Glutamatergic neuron (in vitro differentiated cells): ENCODE data around the gene TOM1L2. TPM values are rescaled to one million over a fixed set of nuclear protein-coding genes. Genes with fewer than 3 reads are reported as not detected.

Experiments used
- DNase-seq: peaks from one replicate; pipeline ENCODE4 v3.0.0; 2022
- H3K27ac Mint-ChIP-seq: one replicate; pipeline ENCODE4 v1.8.0; 2020; ENCODE audit warnings: mild to moderate bottlenecking, mixed read lengths, inconsistent platforms; ENCODE audit not compliant: unreplicated experiment
- H3K27me3 Mint-ChIP-seq: one replicate; pipeline ENCODE4 v1.8.0; 2020; ENCODE audit warnings: mild to moderate bottlenecking, moderate library complexity, mixed read lengths, inconsistent platforms; ENCODE audit not compliant: unreplicated experiment
- H3K36me3 Mint-ChIP-seq: one replicate; pipeline ENCODE4 v1.8.0; 2020; ENCODE audit warnings: mild to moderate bottlenecking, mixed read lengths, inconsistent platforms; ENCODE audit not compliant: unreplicated experiment
- H3K4me1 Mint-ChIP-seq: one replicate; pipeline ENCODE4 v1.8.0; 2020; ENCODE audit warnings: mild to moderate bottlenecking, low read depth, mixed read lengths, inconsistent platforms; ENCODE audit not compliant: unreplicated experiment
- H3K4me3 Mint-ChIP-seq: one replicate; pipeline ENCODE4 v1.8.0; 2020; ENCODE audit warnings: mild to moderate bottlenecking, mixed read lengths, inconsistent platforms; ENCODE audit not compliant: unreplicated experiment
- H3K9me3 Mint-ChIP-seq: one replicate; pipeline ENCODE4 v1.8.0; 2020; ENCODE audit warnings: mild to moderate bottlenecking, moderate library complexity, mixed read lengths, inconsistent platforms; ENCODE audit not compliant: unreplicated experiment
- CTCF ChIP-seq: fragments of 200-600 bp; sonication (generic); IDR thresholded peaks from one replicate; pipeline ENCODE4 v1.5.0; 2021; ENCODE audit not compliant: partially characterized antibody, unreplicated experiment
- total RNA-seq: library from RNA; stranded (reverse); fragmentation: NEBNext Ultra II Directional; extraction: Animal tissue kit (Norgen Biotek cat#: 25700); gene quantifications from one replicate; pipeline ENCODE4 v1.2.1, GENCODE V29; 2021; ENCODE audit not compliant: unreplicated experiment

Gene TOM1L2
- total RNA-seq, 1 donor from 2014 or later = 62.8 TPM

- no peaks in the 10 kb centered on the region for H3K36me3 Mint-ChIP-seq
- no peak overlapping the region for H3K27ac Mint-ChIP-seq
- H3K4me1 Mint-ChIP-seq = peaks cover 29% of the 10 kb centered on the region
- H3K9me3 Mint-ChIP-seq = peaks cover 5% of the 10 kb centered on the region
- no peak overlapping the region for H3K4me3 Mint-ChIP-seq
- no peak for TF ChIP-seq CTCF
- H3K27me3 Mint-ChIP-seq = no peaks in the 10 kb centered on the region
- no peak for DNase-seq
These were observed 119.3 kb downstream of the TOM1L2 start for GRCh38 chr17:17852930-17853329.

- Mint-ChIP-seq H3K27ac (no peak overlapping the region), H3K4me3 (peak overlapping the region; percentile 20), H3K36me3 (no peaks in the 10 kb centered on the region), H3K4me1 (peaks cover 29% of the 10 kb centered on the region), H3K9me3 (peaks cover 5% of the 10 kb centered on the region), H3K27me3 (peaks cover 5% of the 10 kb centered on the region)
- DNase-seq = no peak
- no peak for TF ChIP-seq CTCF
These were observed 120.8 kb downstream of the TOM1L2 start for GRCh38 chr17:17851103-17852002.

GRCh38 chr17:17849845-17850373 lies 122.3 kb downstream of the TOM1L2 start:
- H3K27ac Mint-ChIP-seq = peak overlapping the region; percentile 22
- peak overlapping the region; percentile 42 for H3K4me3 Mint-ChIP-seq
- H3K9me3 Mint-ChIP-seq = peaks cover 3% of the 10 kb centered on the region
- peaks cover 26% of the 10 kb centered on the region for H3K4me1 Mint-ChIP-seq
- no peak for DNase-seq
- TF ChIP-seq CTCF = peak; percentile 10
- H3K36me3 Mint-ChIP-seq = no peaks in the 10 kb centered on the region
- peaks cover 5% of the 10 kb centered on the region for H3K27me3 Mint-ChIP-seq

- Mint-ChIP-seq H3K4me3 (no peak overlapping the region), H3K36me3 (no peaks in the 10 kb centered on the region), H3K4me1 (peaks cover 27% of the 10 kb centered on the region), H3K27ac (no peak overlapping the region), H3K27me3 (peaks cover 5% of the 10 kb centered on the region), H3K9me3 (peaks cover 3% of the 10 kb centered on the region)
- TF ChIP-seq CTCF = no peak
- no peak for DNase-seq
These were observed 122.9 kb downstream of the TOM1L2 start for GRCh38 chr17:17849147-17849820.
